Smooth muscle cell of the brain vasculature (primary cell): Measurements from ENCODE around the gene PARP3.
A peak's percentile ranks its signal among the peaks of the same experiment; 100 is the strongest.
"Not testable (repeated sequence)": the region's sequence is repeated elsewhere in the genome, so short reads cannot be mapped to it uniquely, and the experiment has no call there.

Experiments
- DNase-seq: peaks from one replicate; pipeline ENCODE4 v3.0.0-alpha.2; 2012; ENCODE audit warnings: low read depth, low spot score

The PARP3 gene

DNA sequence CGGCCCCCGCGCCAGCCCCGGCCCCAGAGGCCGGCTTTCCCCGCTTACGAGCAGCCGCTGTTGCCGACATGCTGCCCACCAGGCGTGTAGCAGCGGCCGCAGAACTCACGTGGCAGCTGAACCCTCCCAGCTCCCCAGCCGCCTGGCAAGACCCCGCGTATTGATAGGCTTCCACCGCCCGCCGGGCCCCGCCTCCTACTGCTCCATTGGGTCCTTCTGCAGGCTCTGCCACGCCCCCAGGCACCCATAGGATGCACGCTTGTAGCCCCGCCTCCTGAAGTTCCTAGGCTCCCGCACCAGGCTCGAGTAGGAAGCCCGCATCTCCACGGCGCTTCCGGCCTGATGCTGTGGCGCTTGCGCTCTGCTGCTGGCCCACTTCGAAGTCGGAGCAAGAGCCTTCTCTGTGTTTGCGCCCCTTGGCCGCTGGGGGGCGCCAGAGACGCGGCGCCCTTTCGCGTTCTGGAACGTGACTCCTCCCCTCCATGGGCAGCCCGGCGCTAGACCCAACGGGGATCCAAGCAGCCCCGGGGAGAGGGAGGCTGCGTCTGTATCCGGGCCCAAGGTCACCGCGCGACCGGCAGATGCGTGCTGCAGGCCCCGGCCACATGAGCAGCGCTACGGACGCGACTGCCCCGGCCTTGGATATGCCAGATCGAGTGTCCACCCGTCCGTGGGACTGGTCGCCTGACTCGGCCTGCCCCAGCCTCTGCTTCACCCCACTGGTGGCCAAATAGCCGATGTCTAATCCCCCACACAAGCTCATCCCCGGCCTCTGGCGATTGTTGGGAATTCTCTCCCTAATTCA is at the start of gene PARP3, which contains the start of gene RRP9:
TSS of gene PARP3 (plus strand) at position 566 of the 805 bp plus-strand sequence. CDS start 993 bp downstream, outside the sequence.
TSS of gene RRP9 (minus strand) at position 107 of the 805 bp plus-strand sequence. CDS start at position 70, 37 bp downstream.
- peak; percentile 100 for DNase-seq

DNA sequence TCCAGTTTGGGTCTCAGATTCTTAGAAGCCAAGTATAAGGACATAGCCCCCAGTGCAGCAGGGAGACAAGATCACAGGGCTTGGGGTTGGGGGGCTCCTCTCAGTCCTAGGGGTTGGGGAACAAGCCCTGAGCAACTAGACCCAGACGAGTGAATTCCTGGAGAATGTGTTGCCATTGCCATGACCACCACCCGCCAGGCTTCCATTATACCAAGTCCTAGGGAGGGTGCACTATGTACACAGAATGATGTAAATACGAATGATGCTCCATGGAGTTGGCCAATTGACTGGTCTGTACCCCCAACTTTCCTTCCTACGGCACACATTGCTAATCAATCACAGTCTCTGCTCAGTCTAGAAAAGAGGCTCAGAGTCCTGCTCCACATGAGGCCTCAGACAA is 47.8 kb upstream of the PARP3 start:
- DNase-seq, result no peak

DNA sequence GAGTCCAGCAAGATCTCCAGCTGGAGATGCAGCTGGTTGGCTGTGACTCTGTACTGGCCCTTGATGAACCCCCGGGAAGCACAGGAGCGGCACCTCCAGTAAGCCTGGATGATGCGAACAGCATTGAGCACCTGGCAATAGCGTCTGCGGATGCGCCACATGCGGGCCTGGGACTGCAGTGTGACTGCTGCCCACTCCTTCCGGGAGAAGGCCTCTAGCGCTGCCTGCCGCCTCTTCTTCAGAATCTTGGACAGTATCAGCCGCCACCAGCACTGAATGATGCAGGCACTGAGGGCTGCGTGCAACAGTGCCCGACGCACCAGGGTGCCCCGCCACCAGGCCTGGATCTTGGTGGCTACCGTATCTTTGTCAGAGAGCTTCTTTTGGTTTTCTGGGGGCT is 47.2 kb upstream of the PARP3 start:
- no peak for DNase-seq

DNA sequence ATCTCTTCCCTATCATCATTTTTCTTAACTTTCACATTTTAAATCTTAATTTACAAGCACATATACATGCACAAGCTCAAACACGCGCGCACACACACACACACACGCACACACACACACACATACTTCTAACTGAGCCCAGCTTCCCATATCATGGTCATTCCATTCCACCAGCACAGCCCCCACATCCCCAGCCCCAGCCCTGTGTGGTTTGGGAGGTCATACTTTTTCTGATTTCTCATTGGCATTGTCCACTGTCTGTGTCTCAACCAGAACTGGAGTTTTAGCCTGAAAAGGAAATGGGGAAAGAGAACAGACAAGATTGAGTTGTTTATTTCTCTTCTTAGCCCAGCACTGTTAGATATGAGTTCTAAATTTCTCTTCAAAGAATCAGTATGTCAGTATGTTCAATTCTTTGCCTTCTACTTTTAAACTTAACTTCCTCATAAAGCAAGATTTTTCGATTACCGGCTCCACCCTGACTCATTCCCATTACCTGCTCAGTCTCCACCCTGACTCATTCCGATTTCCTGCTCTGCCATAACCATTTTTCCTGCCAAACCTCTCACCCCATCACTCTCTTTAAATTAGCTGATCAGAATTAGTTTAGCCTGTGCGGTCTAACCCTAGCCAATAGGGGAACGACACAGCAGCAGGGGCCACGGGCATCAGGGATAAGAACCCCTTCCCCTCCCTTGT is 45.4 kb upstream of the PARP3 start:
- no peak for DNase-seq

DNA sequence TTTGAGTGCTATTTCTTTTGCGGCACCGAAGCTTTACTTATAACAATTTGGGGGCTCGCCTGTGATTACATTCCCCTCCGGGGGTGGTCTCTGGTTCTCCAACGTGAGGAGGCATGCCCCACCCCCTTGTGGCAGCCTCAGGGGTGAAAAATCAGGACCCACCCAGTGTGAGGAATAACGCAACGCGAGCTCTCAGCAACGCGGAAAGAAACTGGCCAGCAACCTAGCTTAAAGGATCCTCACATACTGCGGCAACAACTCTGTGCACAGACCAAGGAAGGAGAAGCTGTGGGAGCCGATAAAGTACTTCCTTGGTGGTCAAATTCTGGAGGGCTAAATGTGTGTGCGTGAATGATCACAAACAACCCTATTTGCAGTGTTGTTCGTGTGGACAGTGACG is 44.8 kb upstream of the PARP3 start:
- DNase-seq, result no peak

DNA sequence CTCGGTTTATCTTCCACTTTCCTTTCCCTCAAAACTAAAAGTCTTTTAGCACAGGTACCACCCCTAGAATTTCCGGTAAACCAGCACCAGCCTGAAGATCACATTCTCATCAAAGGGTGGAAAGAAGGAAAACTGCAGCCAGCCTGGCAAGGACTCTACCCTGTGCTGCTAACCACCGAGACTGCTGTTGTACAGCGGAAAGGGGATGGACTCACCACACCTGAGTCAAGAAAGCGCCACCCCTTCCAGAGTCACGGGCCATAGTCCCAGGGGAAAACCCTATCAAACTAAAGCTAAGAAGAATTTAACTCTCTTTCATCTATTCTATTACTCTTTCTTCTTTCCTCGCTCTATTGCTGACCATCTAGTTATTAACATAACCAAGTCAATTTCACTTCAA is 42.1 kb upstream of the PARP3 start:
- not testable (repeated sequence) for DNase-seq

DNA sequence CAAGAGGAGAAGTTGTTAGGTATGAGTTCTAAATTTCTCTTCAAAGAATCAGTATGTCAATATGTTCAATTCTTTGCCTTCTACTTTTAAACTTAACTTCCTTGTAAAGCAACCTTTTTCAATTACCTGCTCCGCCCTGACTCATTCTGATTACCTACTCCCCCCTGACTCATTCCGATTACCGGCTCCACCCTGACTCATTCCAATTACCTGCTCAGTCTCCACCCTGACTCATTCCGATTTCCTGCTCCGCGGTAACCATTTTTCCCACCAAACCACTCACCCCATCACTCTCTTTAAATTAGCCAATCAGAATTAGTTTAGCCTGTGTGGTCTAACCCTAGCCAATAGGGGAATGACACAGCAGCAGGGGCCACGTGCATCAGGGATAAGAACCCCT is 39.8 kb upstream of the PARP3 start:
- DNase-seq, result not testable (repeated sequence)

DNA sequence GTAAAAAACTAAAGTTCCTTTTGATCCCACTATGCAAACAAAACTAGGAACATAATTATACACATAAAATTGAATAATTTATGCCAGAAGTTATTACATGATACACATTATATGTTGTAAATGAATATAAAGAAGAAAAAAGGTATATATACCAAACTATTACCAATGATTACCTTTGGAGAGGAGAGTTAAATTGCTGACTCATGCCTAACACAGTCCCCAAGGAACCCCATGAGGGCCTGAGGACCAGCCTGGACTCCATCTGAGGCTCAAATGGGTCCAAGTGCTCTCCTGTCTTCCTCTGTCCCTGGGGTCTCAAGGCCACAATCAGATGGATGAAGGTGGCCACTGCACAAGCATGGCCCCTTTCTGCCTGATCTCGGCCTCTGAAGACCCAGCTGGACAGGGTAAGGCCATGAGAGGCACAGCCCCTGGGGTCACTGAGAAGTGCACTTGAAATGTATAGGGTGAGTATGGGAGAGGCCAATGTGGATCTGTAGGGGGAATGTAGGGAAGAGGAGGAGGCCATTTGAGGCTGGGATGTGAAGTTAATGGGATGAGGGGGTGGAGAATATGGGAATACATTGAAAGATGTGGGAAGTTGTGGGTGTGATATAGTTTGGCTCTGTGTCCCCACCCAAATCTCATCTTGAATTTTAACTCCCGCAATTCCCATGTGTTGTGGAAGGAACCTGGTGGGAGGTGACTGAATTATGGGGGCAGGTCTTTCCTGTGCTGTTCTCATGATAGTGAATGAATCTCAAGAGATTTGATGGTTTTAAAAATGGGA is 37.9 kb upstream of the PARP3 start:
- DNase-seq, result no peak

DNA sequence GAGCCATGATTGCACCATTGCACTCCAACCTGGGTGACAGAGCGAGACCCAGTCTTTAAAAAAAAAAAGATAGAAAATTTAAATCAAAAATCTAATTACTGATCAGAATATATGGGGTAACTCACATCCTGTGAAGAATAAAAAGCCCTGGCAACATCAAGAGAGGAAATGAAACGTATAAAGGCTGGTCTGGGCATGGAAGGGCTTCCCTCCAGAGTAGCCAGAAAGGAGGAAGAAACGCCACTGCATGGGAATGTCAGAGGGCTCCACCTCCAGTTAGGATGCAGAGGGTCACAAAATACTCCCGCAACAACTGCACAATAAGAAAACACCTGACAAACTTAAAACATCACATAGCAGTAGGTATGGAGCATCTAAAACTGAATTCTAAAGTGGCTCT is 34.1 kb upstream of the PARP3 start:
- no peak for DNase-seq

DNA sequence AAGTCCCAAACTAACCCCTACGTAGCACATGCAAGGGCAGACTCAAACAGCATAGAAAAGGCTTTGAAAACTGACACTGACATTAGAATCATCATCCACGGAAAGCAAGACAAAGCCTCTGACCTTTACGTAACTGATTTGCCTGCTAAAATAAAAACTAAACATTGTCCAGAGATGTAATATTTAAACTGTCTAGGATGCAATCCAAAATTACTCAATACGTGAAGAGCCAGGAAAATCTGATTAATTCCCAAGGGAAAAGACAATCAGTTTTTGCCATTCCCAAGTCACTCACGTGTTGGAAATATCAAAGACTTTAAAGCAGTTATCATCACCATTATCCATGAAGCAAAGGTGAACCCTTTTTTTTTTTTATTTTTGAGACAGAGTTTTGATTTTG is 25.7 kb upstream of the PARP3 start:
- DNase-seq, result no peak

DNA sequence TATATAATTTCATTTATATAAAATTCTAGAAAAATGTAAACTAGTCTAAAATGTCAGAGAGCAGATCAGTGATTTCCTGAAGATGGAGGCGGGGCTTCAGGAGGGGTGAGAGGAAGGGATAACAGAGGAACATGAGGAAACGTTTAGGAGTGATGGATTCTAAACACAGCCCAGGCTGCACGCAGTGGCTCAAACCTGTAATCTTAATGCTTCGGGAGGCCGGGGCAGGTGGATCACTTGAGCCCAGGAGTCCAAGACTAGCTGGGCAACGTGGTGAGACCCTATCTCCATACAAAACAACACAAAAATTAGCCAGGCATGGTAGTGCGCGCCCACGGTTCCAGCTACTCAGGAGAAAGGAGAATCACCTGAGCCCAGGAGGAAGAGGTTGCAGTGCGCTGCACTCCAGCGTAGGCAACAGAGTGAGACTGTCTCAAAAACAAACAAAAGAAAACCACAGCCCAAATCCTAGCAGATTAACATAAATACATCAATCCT is 21.0 kb upstream of the PARP3 start:
- DNase-seq, result no peak

DNA sequence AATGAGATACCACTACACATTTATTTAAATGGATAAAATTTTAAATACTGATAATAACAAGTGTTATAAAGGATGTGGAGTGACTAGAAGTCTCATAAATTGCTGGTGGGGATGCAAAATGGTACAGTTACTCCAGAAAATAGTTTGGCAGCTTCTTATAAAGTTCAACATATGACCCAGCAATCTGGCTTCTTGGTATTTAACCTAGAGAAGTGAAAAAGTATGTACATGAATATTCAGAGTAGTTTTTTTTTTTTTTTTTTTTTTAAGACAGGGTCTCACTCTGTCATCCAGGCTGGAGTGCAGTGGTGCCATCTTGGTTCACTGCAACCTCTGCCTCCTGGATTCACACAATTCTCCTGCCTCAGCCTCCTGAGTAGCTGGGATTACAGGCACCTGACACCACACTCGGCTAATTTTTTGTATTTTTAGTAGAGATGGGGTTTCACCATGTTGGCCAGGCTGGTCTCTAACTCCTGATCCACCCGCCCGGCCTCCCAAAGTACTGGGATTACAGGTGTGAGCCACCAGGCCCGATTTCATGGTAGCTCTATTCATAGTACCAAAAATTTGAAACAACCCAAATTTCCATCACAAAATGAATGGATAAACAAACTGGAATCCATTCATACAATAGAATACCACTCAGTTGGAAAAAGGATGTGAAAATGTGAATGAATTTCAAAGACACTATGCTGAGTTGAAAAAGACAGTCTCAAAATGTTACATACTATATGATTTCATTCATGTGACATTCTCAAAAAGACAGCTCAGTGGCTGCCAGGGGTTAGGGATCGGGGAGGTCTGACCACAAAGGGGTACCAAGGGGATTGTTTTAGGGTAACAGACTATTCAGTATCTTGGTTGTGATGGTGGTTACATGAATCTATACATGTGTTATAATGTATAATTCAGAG is 14.8 kb upstream of the PARP3 start:
- DNase-seq, result no peak

DNA sequence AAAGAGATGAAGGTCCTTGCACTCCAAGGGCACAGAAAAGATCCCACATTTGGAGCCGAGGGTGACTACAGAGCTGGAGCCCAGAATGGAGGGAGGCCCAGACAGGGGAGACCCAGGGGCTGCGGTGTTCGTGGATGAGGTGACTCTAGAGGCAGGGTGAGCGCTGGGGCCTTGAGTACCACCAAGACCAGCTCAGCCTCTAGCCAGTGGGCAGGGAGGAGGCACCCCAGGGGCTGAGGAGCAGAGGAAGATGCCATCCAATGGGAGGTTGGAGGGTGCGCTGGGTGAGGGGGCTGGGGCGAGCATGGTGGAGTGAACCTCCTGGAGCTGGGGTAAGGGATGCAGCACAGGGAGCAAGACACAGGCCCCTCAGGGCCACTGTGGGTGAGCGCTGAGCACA is 13.7 kb upstream of the PARP3 start:
- DNase-seq, result no peak

DNA sequence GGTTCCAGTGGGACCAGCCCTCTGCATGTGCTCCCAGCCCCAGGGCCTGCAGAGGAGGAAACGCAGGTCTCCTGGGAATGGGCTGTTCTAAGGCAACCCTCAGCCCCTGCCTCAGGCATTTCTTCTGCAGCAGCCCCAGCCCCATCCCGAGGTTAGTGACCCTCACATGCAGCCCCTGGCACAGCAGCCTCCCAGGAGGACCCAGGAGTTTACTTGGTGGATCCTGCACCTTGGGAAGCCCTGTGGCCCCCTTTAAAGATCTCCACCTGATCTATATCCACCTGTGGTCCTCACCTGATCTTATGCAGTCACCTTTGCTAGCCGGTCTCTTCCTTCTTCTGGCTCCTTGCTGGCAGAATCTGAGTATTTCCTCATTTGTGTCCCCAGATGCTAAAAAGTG is 13.2 kb upstream of the PARP3 start:
- not testable (repeated sequence) for DNase-seq

DNA sequence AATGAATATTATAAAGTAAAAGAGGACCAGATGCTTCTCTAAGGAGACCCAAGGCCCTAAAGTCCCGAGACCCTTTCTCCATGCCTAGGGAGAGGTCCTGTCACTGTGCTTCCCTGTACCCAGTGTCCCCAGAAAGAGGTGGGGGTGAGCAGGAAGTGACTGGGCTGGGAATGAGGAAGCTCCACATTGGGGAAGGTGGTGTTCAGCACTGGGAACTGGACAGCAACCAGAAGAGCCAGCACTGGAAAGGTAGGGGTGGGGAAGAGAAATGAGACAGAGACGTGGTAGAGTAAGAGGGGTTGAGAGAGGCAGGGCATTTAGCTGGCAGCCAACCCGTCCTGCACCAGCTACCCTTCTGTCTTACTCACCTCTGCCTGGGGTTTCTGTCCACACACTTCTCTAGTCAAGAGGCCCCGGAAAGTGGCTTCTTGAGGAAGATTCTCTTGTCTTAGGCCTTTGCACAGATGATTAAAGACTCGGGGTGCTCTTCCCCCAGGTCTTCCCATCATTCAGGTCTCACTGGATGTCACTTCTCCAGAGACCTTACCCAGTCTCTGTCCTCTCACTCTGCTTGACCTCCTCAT is 12.7 kb upstream of the PARP3 start:
- DNase-seq, result no peak

DNA sequence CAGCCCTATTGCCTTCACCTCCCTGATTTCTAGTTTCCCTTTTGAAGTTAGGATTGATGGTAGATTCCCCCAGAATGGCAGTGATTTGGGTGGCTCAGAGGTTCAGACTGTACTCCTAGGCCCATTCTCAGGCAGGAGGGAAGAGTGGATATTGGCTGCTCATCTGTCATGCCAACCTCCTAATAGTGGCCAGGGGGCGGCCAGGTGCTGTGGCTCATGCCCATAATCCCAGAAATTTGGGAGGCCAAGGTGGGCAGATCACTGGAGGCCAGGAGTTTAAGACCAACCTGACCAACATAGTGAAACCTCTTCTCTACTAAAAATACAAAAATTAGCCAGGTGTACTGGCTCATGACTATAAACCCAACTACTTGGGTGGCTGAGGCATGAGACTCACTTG is 11.7 kb upstream of the PARP3 start:
- DNase-seq, result no peak

DNA sequence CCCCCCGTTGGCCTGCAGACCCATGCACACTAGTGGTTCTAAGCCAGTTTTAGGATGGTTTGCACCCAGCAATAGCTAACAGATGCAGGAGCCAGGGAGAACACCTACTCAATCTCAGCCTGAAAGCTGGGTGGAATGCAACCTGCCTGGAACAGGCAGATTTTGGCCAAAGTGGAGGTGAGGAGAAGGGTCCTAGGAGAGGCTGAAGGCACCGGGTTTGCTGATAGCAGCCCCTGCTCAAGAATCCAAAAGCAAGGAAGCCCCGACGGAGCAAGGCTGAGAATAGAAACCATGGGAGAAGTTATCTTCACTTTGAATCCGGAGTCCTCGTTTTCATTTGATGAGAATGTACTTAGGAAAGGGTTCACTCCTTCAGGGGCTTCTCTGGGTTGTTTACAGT is 10.4 kb upstream of the PARP3 start:
- no peak for DNase-seq

DNA sequence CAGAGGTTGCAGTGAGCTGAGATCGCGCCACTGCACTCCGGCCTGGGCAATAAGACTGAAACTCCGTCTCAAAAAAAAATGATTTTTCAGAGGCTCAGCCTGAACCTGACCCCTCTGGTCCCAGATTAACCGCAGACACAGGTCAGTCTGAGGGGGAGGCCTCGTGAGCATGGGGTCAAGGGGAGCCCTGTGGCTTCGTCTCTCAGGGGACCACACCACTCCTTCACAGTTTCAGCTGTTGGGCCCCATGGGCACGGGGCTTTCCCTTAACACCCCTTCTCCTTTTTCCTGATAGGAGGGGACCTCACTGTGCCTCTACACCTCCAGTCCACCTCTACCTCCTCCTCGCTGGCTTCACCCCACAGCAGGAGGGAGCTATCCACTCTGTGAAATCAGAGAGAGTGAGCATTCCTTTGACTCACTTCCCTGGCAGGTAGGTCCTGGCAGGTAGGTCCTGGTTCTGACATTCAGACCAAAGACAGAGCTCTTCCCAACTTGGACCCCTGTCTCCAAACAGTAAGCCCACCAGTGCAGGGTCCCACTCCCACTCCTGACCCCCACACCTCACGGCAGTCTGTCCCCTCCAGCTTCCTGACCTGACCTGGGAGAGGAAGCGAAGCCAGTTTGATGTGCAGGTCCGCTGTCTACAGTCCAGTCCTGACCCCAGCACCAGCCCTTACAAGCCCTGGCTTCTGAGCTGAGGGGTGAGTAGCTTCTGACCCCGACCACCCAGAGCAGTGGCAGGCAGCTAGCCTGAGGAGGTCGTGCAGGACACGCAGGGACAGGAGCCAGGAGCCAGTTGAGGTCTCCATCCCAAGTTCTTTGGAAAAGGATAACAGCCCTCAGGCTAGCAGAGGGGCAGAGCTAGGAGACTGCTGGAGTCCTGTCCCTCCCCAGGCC is 9.4 kb upstream of the PARP3 start:
- DNase-seq, result no peak

DNA sequence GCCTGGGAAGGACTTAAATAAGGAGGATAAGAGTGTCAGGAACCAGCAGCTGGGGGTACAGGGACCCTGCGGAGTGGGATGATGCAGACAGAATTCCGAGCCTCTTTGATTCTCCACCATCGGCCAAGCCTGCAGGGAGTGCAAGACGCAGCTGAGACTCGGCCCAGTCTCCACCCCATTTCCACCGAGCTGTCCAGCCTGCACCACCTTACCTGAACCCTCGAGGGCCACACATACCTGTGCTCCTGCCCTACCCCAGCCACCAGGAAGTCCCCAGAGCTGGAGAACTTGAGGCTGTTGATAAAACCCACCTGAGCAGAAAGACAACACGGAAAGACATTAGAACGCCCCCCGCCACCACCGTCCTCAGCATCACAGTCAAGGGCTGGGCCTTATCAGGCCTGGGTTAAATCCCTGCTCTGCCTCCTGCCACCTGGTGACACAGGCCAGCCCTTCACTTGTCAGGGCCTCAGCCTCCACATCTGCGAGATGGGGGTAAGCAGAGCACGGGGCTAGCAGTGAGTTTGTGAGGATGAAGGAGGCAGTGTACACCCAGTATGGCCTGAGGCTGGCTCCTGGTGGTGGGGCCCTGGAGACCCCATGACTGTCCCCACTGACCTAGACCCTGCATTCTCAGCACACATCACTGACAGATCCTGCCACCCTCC is 8.6 kb upstream of the PARP3 start:
- no peak for DNase-seq
